ENCODE results near the gene KRT71.

KRT71 gene

GRCh38 chr12:52518574-52519386 lies 34.2 kb downstream of the KRT71 start:
- Histone ChIP-seq H3K36me3 (replicated peaks) (no peaks in the 10 kb centered on the region), H3K27ac (no peak overlapping the region), H3K4me3 (ENCODE audit: low read depth, low read length) (no peak overlapping the region), H3K27me3 (replicated peaks) (no peaks in the 10 kb centered on the region)
- in situ Hi-C loops (cut with HindIII; ENCODE audit: low pct_ligation_motif_present, low sequenced_read_pairs): no loop called here
- no peak for DNase-seq
- no peak for TF ChIP-seq CTCF (IDR thresholded peaks at IDR 0.05; ENCODE audit: low read depth, low read length, missing control alignments)

- TF ChIP-seq CTCF (IDR thresholded peaks at IDR 0.05; ENCODE audit: low read depth, low read length, missing control alignments): no peak
- Histone ChIP-seq H3K27ac (no peak overlapping the region), H3K36me3 (replicated peaks) (no peaks in the 10 kb centered on the region), H3K27me3 (replicated peaks) (no peaks in the 10 kb centered on the region), H3K4me3 (ENCODE audit: low read depth, low read length) (no peak overlapping the region)
- in situ Hi-C loops (cut with HindIII; ENCODE audit: low pct_ligation_motif_present, low sequenced_read_pairs): no loop called here
- DNase-seq: no peak
These were observed 35.1 kb downstream of the KRT71 start for GRCh38 chr12:52517888-52518287.

- in situ Hi-C loops (cut with HindIII; ENCODE audit: low pct_ligation_motif_present, low sequenced_read_pairs): no loop called here
- no peak for DNase-seq
- H3K27me3 ChIP-seq (replicated peaks): no peaks in the 10 kb centered on the region
- no peaks in the 10 kb centered on the region for H3K36me3 ChIP-seq (replicated peaks)
- H3K27ac ChIP-seq: no peak overlapping the region
- TF ChIP-seq CTCF (IDR thresholded peaks at IDR 0.05; ENCODE audit: low read depth, low read length, missing control alignments): no peak
- H3K4me3 ChIP-seq (ENCODE audit: low read depth, low read length): no peak overlapping the region
These were observed 35.7 kb downstream of the KRT71 start for GRCh38 chr12:52517005-52517835.

GRCh38 chr12:52515927-52516831 lies 36.8 kb downstream of the KRT71 start:
- no peak for TF ChIP-seq CTCF (IDR thresholded peaks at IDR 0.05; ENCODE audit: low read depth, low read length, missing control alignments)
- DNase-seq: no peak
- Histone ChIP-seq H3K27ac (no peak overlapping the region), H3K4me3 (ENCODE audit: low read depth, low read length) (no peak overlapping the region), H3K27me3 (replicated peaks) (no peaks in the 10 kb centered on the region), H3K36me3 (replicated peaks) (no peaks in the 10 kb centered on the region)
- in situ Hi-C loops (cut with HindIII; ENCODE audit: low pct_ligation_motif_present, low sequenced_read_pairs): no loop called here

- Histone ChIP-seq H3K36me3 (replicated peaks) (no peaks in the 10 kb centered on the region), H3K27ac (no peak overlapping the region), H3K27me3 (replicated peaks) (no peaks in the 10 kb centered on the region), H3K4me3 (ENCODE audit: low read depth, low read length) (no peak overlapping the region)
- TF ChIP-seq CTCF (IDR thresholded peaks at IDR 0.05; ENCODE audit: low read depth, low read length, missing control alignments): no peak
- DNase-seq: no peak
- in situ Hi-C loops (cut with HindIII; ENCODE audit: low pct_ligation_motif_present, low sequenced_read_pairs): no loop called here
These were observed 37.7 kb downstream of the KRT71 start for GRCh38 chr12:52515319-52515646.
